KOPT-K1 (cell line): Measurements from ENCODE around the gene SCAI.

Experiments used
- H3K27ac ChIP-seq: fragments of 200-600 bp; sonication (generic); 2 replicates; pipeline ENCODE4 v1.5.1; 2016; ENCODE audit warnings: antibody characterized with exemption, mild to moderate bottlenecking, low read depth, low read length; ENCODE audit not compliant: poor library complexity, severe bottlenecking
- H3K36me3 ChIP-seq: fragments of 200-600 bp; sonication (generic); 2 replicates; pipeline ENCODE4 v1.5.1; 2017; ENCODE audit warnings: antibody characterized with exemption, mild to moderate bottlenecking, low read length, moderate library complexity; ENCODE audit not compliant: insufficient read depth
- H3K9me3 ChIP-seq: fragments of 200-600 bp; sonication (generic); 2 replicates; pipeline ENCODE4 v1.5.1; 2017; ENCODE audit warnings: antibody characterized with exemption, low read length, mild to moderate bottlenecking; ENCODE audit not compliant: insufficient read depth, poor library complexity, severe bottlenecking

SCAI gene

DNA sequence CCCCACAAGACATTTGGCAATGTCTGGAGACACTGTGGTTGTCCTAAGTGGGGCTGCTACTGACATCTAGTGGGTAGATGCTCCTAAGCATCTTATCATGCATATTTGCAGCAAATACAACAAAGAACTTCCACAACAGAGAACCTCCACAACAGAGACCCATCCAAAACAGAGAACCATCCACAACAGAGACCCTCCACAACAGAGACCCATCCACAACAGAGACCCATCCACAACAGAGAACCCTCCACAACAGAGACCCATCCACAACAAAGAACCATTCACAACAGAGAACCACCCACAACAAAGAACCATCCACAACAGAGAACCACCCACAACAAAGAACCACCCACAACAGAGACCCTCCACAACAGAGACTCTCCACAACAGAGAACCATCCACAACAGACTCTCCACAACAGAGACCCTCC, 248.6 kb downstream of the SCAI start:
- no peaks in the 10 kb centered on the region for H3K9me3 ChIP-seq
- H3K27ac ChIP-seq, result no peak overlapping the region
- H3K36me3 ChIP-seq, result peaks cover 72% of the 10 kb centered on the region

DNA sequence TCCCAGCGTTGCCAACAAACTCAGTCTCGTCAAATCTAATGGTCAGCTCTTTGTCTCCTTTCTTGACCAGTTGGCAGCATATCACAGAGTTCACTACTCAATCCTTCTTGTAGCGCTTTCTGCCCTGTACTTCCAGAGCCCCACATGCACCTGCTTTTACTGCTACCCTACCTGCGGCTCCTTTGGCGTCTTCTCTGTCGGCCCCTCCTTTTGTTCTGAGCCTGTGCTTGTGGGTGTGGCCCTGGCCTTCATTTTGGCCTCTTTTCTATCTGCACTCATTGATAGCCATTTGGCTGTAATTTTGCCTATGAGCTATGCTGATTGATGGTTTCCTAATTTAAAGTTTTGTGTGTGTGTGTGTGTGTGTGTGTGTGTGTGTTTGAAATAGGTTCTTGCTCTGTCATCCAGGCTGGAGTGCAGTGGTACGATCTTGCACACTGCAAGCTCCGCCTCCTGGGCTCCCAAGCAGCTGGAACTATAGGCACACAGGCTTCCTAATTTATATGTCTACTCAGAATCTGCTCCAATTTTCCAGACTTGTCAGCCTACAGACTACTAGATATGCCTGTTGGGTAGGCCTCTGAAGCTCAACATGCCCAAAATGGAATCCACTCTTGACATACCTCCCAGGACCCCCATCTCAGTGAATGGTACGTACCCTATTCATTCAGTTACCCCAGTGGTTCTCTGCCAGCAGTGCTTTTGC, 249.1 kb downstream of the SCAI start:
- Histone ChIP-seq H3K9me3 (no peaks in the 10 kb centered on the region), H3K27ac (no peak overlapping the region), H3K36me3 (peaks cover 72% of the 10 kb centered on the region)
